RPMI7951 (cell line): ENCODE measurements around the gene CENPB. TPM values are rescaled to one million over a fixed set of nuclear protein-coding genes. Genes with fewer than 3 reads are reported as not detected.

Source experiments
- DNase-seq: peaks from one replicate; pipeline ENCODE4 v3.0.0-alpha.2; 2012; ENCODE audit warnings: low read depth
- total RNA-seq: library from RNA; depleted of rRNA; stranded (reverse); fragments of >200 nt; shearing (Covaris generic); gene quantifications from 2 replicates; pipeline ENCODE4 v1.2.3, GENCODE V29; 2014

CENPB gene
- total RNA-seq, 1 experiment from 2014 or later = 65.2 TPM

DNA sequence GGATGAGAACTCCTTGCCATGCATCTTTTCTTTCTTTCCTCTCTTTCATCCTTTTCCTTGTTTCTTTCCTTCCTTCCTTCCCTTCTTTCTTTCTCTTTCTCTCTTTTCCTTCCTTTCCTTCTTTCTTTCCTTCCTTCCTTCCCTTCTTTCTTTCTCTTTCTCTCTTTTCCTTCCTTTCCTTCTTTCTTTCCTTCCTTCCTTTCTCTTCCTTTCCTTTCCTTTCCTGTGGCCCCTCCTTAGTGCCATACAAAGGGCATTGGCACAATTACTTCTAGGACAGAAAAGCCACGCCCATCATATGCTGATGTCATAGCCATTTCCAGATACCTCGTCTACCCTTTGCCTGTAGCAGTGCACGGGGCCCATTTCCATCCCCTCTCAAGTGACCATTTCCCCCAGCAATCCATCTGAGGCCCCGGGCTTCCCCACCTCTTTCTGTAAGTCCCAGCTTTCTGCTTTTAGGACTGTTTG is 2.2 kb upstream of the CENPB start:
- DNase-seq = peak; percentile 61

DNA sequence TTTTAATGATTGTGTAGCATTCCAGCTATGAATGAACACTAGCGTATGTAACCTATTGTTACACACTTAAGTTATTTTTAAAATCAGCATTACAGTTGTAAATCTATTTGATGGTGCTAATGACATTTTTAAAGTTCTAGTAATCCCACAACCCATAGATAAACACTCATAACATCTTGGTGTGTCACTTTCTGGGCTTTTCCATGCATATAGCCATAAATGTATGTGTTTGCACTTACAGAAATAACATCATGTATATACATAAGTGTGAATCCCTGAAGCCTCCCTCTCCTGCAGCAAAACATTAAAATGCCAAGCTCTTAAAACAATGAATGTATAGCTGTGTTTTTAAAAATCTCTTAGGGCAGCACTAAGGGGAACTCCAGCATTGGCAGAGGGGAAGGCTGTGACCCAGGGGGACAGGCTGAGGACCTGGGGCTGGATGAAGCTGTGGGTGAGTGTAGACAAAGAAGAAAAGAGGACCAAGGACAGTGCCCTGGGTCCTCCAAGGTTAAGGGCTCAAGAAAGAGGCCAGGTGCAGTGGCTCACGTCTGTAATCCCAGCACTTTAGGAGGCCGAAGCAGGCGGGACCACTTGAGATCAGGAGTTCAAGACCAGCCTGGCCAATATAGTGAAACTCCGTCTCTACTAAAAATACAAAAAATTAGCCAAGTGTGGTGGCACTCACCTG is 929 bp upstream of the CENPB start:
- DNase-seq = no peak

- DNase-seq = peak; percentile 72
Measured at GRCh38 chr20:3786126-3786484, 435 bp downstream of the CENPB start.

DNA sequence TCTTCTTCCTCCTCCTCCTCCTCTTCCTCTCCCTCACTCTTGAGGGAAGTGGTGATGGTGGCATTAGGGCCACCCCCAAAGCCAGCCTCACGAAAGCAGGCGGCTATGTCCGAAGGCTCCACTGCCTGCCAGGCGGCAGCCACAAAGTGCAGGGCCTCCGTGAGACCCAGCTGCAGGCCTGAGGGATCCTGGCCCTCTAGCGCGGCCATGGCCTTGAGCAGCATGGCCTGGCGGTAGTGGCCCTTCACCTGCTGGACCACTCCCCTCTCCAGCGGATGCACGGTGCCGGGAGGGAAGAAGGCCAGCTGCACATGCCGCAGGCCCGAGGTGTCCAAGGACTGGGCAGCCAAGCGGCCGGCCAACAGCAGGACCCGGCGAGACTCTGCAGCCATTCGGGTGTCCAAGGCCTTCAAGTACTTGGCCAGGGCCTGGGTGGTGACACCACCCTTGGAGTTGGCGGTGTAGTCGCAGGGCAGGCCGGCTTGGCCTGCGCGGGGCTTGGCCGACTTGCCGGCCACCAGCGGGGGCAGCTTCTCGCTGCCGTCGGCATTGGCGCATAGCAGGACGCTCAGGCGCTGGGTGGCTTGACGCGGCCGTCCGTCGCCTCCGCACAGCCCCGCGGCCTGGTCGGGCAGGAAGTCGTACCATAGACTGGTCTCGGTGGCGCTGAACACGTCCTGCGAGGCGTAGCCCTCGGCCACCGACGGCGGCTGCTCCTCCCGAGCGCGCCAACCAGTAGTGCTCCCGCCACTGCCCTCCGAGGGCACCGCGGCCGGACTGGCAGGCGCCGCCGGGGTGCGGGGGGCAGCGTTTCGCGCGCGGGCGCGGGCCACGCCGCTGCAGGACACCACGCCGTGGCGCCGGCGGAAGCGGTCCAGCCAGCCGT is 1.1 kb downstream of the CENPB start:
- DNase-seq = peak; percentile 52

DNA sequence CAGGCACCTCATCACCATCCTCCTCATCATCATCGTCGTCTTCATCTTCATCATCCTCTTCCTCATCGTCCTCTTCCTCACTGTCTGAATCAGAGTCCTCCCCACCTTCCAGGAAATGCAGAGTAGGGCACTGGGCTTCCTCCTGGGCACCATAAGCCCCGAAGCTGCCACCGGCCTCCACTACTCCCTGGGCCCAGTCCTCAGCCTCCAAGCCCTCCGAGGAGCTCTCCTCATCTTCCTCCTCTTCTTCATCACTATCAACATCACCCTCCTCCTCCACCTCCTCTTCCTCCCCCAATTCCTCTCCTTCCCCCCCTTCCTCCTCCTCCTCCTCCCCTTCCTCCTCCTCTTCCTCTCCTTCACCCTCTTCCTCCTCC is 1.7 kb downstream of the CENPB start:
- DNase-seq = no peak

GRCh38 chr20:3784216-3784853 is 2.2 kb downstream of the CENPB start:
- peak; percentile 63 for DNase-seq

DNA sequence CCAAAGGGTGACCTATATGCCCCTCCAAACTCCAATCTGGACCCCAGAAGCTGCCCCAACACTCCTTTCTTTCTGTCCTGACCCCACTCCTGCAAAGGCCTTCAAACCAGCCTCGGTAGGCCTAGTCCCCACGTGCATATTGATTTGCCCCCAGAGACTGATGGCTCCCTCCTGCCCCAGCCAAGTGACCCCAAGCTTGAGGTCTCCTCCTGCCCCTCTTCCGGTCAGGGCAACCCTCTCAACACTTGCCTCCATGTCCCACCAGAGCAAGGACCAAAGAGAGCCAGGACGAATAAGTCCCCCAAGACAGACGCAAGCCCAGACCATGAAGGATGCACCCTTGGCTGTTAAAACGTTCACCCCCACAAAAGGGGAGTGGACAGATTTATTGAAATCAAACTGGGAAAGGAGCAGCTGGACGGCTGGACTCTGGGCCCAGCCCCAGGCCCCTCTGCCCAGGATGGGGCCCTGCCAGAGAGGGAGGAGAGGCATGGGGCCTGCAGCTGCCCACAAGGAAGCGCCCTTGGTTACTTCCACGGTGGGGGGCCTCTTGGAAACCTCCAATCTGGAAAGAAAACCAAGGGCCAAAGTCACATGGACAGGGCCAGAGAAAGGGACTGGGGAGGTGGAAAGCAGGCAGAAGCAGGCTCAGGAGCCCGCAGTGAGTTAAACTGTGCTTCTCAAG is 2.9 kb downstream of the CENPB start:
- no peak for DNase-seq

GRCh38 chr20:3783068-3783489 is 3.5 kb downstream of the CENPB start:
- no peak for DNase-seq

DNA sequence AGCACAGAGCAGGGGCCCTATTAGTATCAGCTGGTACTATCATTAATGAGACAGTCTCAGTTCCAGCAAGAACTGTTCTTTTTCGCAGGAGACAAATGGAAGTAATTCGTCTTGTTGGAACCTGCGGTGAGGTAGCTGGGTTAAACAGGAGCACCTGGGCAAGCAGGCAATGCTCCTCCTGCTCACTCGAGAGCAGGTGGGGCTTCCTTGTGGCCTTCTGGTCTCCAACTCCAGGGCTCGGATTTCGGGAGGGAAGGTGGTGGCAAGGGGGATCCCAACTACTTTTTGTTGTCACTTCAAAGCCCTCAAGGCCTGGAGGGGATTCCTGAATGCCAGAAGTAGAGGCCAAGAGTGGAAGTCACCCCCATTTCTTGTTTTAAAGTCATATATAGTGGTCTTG is 3.9 kb downstream of the CENPB start:
- DNase-seq = no peak

- DNase-seq = peak; percentile 98
Measured at GRCh38 chr20:3781153-3781910, 5.2 kb downstream of the CENPB start, which contains the start of gene SPEF1. SPEF1 (minus strand) TSS chr20:3781448; CDS start chr20:3781287, 161 bp downstream.

DNA sequence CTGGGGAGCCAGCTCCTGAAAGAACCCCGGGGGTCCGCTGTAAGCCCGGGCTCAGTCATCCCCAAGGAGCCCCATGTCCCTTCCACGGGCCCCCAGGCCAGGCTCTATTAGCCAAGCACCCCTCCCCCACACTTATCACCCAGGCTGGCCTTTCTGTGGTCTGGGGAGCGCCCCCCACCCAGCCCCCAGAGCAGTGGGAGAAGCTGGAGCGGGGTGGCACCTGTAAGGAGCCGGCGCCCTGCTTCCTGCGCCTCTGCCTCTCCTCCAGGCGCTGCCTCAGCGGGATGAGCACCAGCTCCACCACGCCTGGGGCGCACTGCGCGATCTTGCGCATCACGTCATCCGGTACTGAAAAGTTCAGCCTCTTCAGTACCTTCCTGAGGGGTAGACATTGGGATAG is 7.6 kb downstream of the CENPB start:
- no peak for DNase-seq

- DNase-seq = peak; percentile 77
Measured at GRCh38 chr20:3777716-3778629, 8.6 kb downstream of the CENPB start.

DNA sequence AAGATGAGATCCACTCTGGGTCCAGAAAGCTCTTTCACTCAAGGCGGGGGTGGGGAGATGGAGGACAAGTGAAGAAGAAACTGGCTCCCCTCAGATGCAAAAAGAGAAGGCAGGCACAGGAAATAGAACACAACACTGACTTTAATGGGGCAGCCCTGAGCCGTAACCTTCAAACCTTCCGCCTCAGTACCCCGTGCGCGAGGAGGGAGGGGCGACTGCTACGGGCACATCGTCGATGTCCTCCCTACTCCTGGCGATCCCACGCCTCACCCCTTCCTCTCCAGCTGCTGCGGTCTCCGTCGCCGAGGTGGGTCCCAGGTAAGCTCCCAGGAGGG is 9.2 kb downstream of the CENPB start:
- DNase-seq = no peak

DNA sequence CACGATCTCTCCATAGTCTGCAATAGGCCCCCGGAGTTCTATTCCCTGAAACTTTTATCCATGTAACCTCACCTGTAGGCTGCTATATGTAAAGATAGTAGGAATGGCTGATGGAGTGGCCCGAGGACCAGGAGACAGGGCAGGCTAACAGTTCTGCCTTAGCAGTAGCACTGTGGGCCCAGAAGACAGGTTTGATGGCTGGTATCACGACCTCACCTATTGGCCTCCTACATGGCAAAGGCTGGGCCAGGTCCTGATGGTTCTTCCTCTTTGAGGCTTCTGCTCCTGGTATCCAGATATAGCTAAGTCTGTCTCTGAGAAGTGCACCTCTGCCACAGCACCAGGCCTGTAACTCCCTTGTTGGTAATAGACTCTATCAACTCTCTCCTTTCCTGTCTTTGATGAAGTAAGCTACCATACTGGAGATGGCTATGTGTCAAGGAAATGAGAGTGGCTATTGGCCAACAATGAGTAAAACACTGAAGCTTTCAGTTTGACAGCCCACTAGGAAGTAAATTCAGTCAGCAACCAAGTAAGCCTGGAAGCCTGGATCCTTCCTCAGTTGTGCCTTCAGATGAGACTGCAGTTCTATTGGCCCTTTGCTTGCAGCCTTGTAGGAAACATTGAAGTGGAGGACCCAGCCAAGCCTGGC is 11.0 kb downstream of the CENPB start:
- DNase-seq = no peak

GRCh38 chr20:3771552-3772058 is 14.9 kb downstream of the CENPB start:
- no peak for DNase-seq

DNA sequence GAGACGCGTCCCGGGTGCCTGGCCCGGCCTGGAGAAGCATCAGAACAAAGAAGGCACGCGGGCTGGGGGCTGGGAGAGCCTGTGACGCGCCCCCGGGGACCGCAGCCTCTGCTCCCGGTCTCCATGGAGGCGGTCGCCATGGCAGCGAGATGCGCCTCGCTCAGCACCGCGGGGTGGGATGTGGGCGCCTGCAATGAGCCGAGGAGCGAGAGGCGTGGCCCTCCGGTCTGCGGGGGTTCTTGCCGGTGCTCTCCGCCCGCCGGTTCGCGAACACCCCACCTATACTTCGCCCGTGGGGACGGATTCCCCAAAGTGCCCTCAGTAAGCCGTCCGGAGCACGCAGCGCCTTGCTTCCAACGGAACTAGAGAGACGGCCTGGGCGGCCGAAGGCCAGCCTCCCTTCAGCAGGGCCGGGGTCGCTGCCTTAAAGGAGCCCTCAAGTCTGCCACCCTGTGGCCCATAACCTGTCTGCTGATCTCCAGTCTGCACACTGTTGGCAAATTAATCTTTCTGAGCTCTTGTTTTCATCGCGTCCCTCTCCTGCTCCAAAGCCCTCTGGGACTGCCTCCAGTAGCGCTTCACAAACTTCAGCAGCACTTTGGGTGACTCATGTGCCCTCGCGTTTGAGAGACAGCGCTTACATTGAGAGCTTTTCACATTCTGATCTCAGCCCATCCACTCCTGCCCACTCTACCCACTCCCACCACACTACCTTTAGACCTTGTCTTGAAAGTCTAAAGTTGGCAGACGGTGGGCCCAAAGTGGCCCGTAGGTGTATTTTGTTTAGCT is 18.0 kb downstream of the CENPB start:
- DNase-seq = peak; percentile 88

DNA sequence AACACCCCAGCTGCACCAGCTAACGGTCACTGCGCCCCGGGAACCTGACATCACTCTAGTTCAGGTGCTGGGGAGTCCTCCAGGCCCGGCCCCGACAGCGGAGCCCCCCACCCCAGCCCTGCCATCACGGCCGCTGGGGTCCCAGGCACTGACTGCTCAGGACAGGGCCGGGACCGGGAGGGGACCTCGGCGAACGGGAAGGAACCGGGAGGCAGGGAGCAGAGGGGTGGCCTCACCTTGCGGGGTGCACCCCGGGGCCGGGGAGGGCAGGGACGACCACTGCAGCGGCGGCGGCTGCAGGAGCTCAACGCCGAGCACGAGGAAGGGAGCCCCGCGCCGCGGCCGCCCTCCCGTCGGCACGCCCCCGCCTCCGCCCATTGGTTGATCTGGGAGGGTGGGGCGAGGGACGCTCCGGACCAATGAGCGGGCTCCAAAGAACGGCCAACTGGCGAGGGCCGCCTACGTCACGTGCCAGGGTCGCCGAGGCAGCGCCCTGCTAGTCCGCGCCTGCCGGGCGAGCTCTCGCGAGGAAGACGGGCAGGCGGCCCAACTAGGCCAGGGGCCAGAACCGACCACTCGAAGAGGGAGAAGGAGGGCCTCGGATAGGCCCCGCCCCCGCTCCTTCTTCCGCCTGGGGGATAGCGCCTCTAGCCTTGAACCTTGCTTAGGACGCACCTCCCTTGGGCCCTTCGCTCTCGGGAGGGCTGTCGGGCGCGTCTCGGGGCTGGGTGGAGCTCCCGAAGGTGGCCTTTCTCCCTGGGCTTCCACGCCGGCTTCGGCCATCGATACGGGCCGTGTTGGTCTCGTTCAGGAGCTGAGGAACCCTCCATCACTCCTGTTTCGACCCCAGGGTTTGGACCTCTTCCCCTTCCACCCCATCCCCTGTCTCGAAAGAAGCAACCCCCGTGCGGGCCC is 18.9 kb downstream of the CENPB start, which contains the start of gene ADISSP:
TSS of gene ADISSP (minus strand) at position 327 of the 915 bp plus-strand sequence. CDS start 7,653 bp downstream, outside the sequence.
- peak; percentile 99 for DNase-seq

- DNase-seq = no peak
Measured at GRCh38 chr20:3767110-3767426, 19.5 kb downstream of the CENPB start.
